ENCODE measurements around the gene MEIOC. TPM values are rescaled to one million over a fixed set of nuclear protein-coding genes. Genes with fewer than 3 reads are reported as not detected.
"Not testable (repeated sequence)": the region's sequence is repeated elsewhere in the genome, so short reads cannot be mapped to it uniquely, and the experiment has no call there.

MEIOC gene
- total RNA-seq, 2 experiments from 2014 or later = not detected

GRCh38 chr17:44630703-44631102 is 25.6 kb upstream of the MEIOC start:
- H3K36me3 Mint-ChIP-seq = no peaks in the 10 kb centered on the region
- no peak overlapping the region for H3K27ac Mint-ChIP-seq
- H3K27me3 Mint-ChIP-seq = peaks cover 20% of the 10 kb centered on the region
- H3K9me3 Mint-ChIP-seq = no peaks in the 10 kb centered on the region
- no peak for DNase-seq
- POLR2A ChIA-PET = no interaction called here
- ATAC-seq (ENCODE audit: low read depth) = no peak
- no peak overlapping the region for H3K4me3 Mint-ChIP-seq
- H3K4me1 Mint-ChIP-seq = peaks cover 2% of the 10 kb centered on the region

GRCh38 chr17:44633998-44634397 is 22.3 kb upstream of the MEIOC start:
- Mint-ChIP-seq H3K27ac (no peak overlapping the region), H3K36me3 (no peaks in the 10 kb centered on the region), H3K27me3 (peaks cover 27% of the 10 kb centered on the region), H3K4me1 (no peaks in the 10 kb centered on the region), H3K4me3 (no peak overlapping the region), H3K9me3 (no peaks in the 10 kb centered on the region)
- DNase-seq (no peak), ATAC-seq (ENCODE audit: low read depth) (no peak)
- POLR2A ChIA-PET = no interaction called here

- POLR2A ChIA-PET; H3K4me1 Mint-ChIP-seq; H3K4me3 Mint-ChIP-seq; H3K9me3 Mint-ChIP-seq; ATAC-seq (ENCODE audit: low read depth); H3K36me3 Mint-ChIP-seq; DNase-seq; H3K27ac Mint-ChIP-seq: not testable (repeated sequence)
- H3K27me3 Mint-ChIP-seq = peaks cover 28% of the 10 kb centered on the region
Observed at GRCh38 chr17:44634401-44634800, 21.9 kb upstream of the MEIOC start.

DNA sequence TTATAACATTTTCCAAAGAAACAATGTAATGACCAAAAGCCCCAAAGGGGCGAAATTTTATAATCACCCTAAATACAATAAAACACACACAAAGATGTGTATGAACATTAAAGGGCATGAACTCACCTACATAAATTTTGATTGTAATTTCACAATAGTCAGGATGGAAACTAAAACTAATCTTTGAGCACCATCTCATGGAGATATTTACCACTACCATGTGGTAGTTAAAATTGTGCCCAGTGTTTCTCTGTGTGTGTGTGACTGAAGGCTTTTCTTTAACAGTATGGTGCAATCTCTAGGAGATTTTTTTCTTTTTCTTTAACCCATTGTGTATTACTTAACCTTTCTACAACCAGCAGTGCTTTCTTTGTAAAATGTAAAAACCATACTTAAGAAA is 19.7 kb upstream of the MEIOC start:
- H3K27me3 Mint-ChIP-seq = peaks cover 37% of the 10 kb centered on the region
- no peak for ATAC-seq (ENCODE audit: low read depth)
- no peaks in the 10 kb centered on the region for H3K9me3 Mint-ChIP-seq
- H3K4me1 Mint-ChIP-seq = no peaks in the 10 kb centered on the region
- POLR2A ChIA-PET = no interaction called here
- no peaks in the 10 kb centered on the region for H3K36me3 Mint-ChIP-seq
- DNase-seq = no peak
- H3K27ac Mint-ChIP-seq = no peak overlapping the region
- H3K4me3 Mint-ChIP-seq = no peak overlapping the region

DNA sequence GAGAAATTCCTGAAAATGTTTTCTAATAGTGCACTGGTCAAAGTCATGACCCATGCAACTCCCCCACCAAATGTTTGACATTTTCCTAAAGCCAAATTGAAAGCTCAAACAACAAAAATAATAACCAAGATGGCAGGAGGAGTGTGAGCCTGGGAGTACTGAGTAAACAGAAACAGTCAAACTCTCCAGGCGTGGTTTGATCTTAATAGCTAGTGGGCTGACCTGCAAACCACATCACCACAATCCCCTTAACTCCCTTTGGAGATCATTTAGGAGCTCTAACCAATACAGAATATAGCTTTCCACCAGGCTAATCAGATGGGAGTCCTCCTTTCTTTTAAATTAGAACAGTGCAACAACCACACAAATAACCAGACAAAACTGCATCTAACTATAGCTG is 19.2 kb upstream of the MEIOC start:
- ATAC-seq (ENCODE audit: low read depth) = no peak
- Mint-ChIP-seq H3K4me1 (no peaks in the 10 kb centered on the region), H3K9me3 (no peaks in the 10 kb centered on the region), H3K4me3 (no peak overlapping the region), H3K27ac (no peak overlapping the region), H3K27me3 (peaks cover 40% of the 10 kb centered on the region), H3K36me3 (no peaks in the 10 kb centered on the region)
- POLR2A ChIA-PET = no interaction called here
- DNase-seq = no peak

- Mint-ChIP-seq H3K9me3 (no peaks in the 10 kb centered on the region), H3K4me3 (no peak overlapping the region), H3K36me3 (no peaks in the 10 kb centered on the region), H3K4me1 (no peaks in the 10 kb centered on the region), H3K27ac (no peak overlapping the region), H3K27me3 (peaks cover 38% of the 10 kb centered on the region)
- ATAC-seq (ENCODE audit: low read depth) = no peak
- no peak for DNase-seq
- POLR2A ChIA-PET = no interaction called here
Observed at GRCh38 chr17:44642834-44643233, 13.4 kb upstream of the MEIOC start.

DNA sequence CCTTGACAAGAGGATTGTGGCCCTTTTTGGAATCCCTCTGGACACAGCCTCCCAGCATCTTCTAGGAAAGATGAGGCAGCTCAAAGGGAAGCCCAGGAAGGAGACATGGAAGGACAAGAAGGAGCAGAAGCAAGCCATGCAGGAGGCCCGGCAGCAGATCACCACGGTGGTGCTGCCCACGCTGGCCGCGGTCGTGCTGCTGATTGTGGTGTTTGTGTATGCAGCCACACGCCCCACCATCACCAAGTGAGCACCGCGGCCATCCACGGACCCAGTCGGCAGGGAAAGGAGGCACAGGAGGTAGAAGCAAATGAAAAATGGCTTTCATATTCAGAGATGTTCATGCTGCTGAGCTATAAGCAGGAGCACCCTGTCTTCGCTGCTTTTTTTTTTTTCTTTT is 10.9 kb upstream of the MEIOC start:
- H3K9me3 Mint-ChIP-seq = no peaks in the 10 kb centered on the region
- peaks cover 49% of the 10 kb centered on the region for H3K27me3 Mint-ChIP-seq
- H3K4me1 Mint-ChIP-seq = no peaks in the 10 kb centered on the region
- H3K36me3 Mint-ChIP-seq = no peaks in the 10 kb centered on the region
- DNase-seq = no peak
- H3K27ac Mint-ChIP-seq = no peak overlapping the region
- H3K4me3 Mint-ChIP-seq = no peak overlapping the region
- no peak for ATAC-seq (ENCODE audit: low read depth)
- POLR2A ChIA-PET = no interaction called here

- H3K36me3 Mint-ChIP-seq = no peaks in the 10 kb centered on the region
- no peaks in the 10 kb centered on the region for H3K9me3 Mint-ChIP-seq
- H3K4me3 Mint-ChIP-seq = no peak overlapping the region
- POLR2A ChIA-PET = no interaction called here
- DNase-seq (no peak), ATAC-seq (ENCODE audit: low read depth) (no peak)
- H3K27ac Mint-ChIP-seq = no peak overlapping the region
- no peaks in the 10 kb centered on the region for H3K4me1 Mint-ChIP-seq
- H3K27me3 Mint-ChIP-seq = peaks cover 56% of the 10 kb centered on the region
Observed at GRCh38 chr17:44646280-44646679, 10.0 kb upstream of the MEIOC start.

- H3K9me3 Mint-ChIP-seq = no peaks in the 10 kb centered on the region
- POLR2A ChIA-PET = no interaction called here
- DNase-seq = no peak
- no peak overlapping the region for H3K27ac Mint-ChIP-seq
- H3K27me3 Mint-ChIP-seq = peaks cover 51% of the 10 kb centered on the region
- no peaks in the 10 kb centered on the region for H3K36me3 Mint-ChIP-seq
- ATAC-seq (ENCODE audit: low read depth) = no peak
- no peak overlapping the region for H3K4me3 Mint-ChIP-seq
- no peaks in the 10 kb centered on the region for H3K4me1 Mint-ChIP-seq
Observed at GRCh38 chr17:44647736-44648135, 8.5 kb upstream of the MEIOC start.

DNA sequence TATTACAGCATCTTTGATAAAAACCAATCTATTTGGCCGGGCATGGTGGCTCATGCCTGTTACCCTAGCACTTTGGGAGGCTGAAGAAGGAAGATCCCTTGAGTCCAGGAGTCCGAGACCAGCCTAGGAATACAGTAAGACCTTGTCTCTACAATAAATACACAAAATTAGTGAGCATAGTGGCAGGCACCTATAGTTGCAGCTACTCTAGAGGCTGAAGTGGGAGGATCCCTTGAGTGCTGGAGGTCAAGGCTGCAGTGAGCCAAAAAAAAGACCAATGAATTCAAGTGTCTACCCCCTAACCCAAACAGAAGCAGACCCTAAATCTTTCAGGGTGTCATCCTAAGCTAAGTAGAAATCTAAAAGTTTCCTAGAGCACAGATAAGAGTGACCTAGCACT is 7.3 kb upstream of the MEIOC start:
- H3K27ac Mint-ChIP-seq = no peak overlapping the region
- H3K4me1 Mint-ChIP-seq = no peaks in the 10 kb centered on the region
- ATAC-seq (ENCODE audit: low read depth) (no peak), DNase-seq (no peak)
- H3K9me3 Mint-ChIP-seq = no peaks in the 10 kb centered on the region
- no peak overlapping the region for H3K4me3 Mint-ChIP-seq
- peaks cover 54% of the 10 kb centered on the region for H3K27me3 Mint-ChIP-seq
- no peaks in the 10 kb centered on the region for H3K36me3 Mint-ChIP-seq
- POLR2A ChIA-PET = no interaction called here

DNA sequence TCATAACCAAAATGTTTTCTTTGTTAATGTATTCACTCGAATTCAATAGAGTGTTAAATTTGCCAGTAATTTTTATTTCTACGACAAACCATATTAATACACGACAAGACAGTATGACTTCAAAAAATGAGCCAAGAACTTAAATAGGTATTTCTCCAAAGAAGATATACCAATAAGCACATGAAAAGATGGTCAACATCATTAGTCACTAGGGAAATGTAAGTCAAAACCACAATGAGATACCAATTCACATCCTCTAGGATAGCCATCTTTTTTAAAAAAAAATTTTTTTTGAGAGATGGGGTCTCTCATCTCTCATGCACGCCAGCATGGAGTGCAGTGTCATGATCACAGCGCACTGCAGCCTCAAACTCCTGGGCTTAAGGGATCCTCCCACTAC is 5.0 kb upstream of the MEIOC start:
- no peaks in the 10 kb centered on the region for H3K36me3 Mint-ChIP-seq
- no peaks in the 10 kb centered on the region for H3K4me1 Mint-ChIP-seq
- ATAC-seq (ENCODE audit: low read depth) = no peak
- peaks cover 62% of the 10 kb centered on the region for H3K27me3 Mint-ChIP-seq
- POLR2A ChIA-PET = no interaction called here
- no peak overlapping the region for H3K27ac Mint-ChIP-seq
- H3K4me3 Mint-ChIP-seq = no peak overlapping the region
- H3K9me3 Mint-ChIP-seq = no peaks in the 10 kb centered on the region
- DNase-seq = no peak

DNA sequence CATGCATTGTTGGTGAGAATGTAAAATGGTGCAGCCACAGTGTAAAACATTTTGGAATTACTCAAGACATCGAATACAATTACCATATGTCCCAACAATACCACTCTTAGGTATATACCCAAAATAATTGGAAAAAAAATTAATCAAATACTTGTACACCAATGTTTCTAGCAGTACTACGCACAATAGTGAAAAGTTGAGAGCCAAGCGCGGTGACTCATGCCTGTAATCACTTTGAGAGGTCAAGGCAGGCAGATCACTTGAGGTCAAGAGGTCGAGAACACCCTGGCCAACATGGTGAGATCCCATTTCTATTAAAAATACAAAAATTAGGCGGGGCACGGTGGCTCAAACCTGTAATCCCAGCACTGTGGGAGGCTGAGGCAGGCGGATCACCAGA is 3.5 kb upstream of the MEIOC start:
- no peaks in the 10 kb centered on the region for H3K9me3 Mint-ChIP-seq
- no peak overlapping the region for H3K4me3 Mint-ChIP-seq

DNA sequence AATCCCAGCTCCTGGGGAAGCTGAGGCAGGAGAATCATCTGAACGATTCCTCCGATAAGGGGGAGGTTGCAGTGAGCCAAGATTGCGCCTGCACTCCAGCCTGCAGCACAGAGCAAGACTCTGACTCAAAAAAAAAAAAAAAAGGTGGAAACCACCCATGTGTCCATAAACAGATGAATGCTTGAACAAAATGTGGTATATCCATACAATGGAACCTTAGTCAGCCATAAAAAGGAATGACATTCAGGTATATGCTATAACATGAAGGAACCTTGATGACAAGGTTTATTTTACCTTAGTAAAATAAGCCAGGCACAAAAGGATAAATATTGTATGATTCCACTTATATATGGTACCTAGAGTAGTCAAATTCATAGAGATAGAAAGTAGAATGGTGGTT is 2.9 kb upstream of the MEIOC start:
- ATAC-seq (ENCODE audit: low read depth) (no peak), DNase-seq (no peak)
- no peak overlapping the region for H3K4me3 Mint-ChIP-seq
- no peak overlapping the region for H3K27ac Mint-ChIP-seq
- POLR2A ChIA-PET = no interaction called here
- no peaks in the 10 kb centered on the region for H3K9me3 Mint-ChIP-seq
- H3K4me1 Mint-ChIP-seq = peaks cover 3% of the 10 kb centered on the region
- peaks cover 2% of the 10 kb centered on the region for H3K36me3 Mint-ChIP-seq
- peaks cover 70% of the 10 kb centered on the region for H3K27me3 Mint-ChIP-seq

More for the DNA sequence above, 3.5 kb upstream of the MEIOC start:
- H3K27ac Mint-ChIP-seq = no peak overlapping the region
- no peak for DNase-seq
- H3K36me3 Mint-ChIP-seq = peaks cover 2% of the 10 kb centered on the region
- ATAC-seq (ENCODE audit: low read depth) = no peak
- H3K27me3 Mint-ChIP-seq = peaks cover 67% of the 10 kb centered on the region
- POLR2A ChIA-PET = no interaction called here
- H3K4me1 Mint-ChIP-seq = peaks cover 3% of the 10 kb centered on the region

- Mint-ChIP-seq H3K4me1 (peaks cover 3% of the 10 kb centered on the region), H3K27me3 (peaks cover 65% of the 10 kb centered on the region), H3K27ac (no peak overlapping the region), H3K9me3 (no peaks in the 10 kb centered on the region), H3K4me3 (no peak overlapping the region), H3K36me3 (peaks cover 2% of the 10 kb centered on the region)
- ATAC-seq (ENCODE audit: low read depth) (no peak), DNase-seq (no peak)
- POLR2A ChIA-PET = no interaction called here
Observed at GRCh38 chr17:44653954-44654353, 2.3 kb upstream of the MEIOC start.

- Mint-ChIP-seq H3K36me3 (peaks cover 2% of the 10 kb centered on the region), H3K4me3 (no peak overlapping the region), H3K9me3 (no peaks in the 10 kb centered on the region), H3K27me3 (peaks cover 31% of the 10 kb centered on the region), H3K27ac (no peak overlapping the region), H3K4me1 (peaks cover 3% of the 10 kb centered on the region)
- no peak for DNase-seq
- no peak for ATAC-seq (ENCODE audit: low read depth)
- POLR2A ChIA-PET = no interaction called here
Observed at GRCh38 chr17:44661835-44662234, 5.6 kb downstream of the MEIOC start.

Measured in activated naive CD8-positive, alpha-beta T cell treated with anti-CD3 and anti-CD28 coated beads, Interleukin-2, amount 10 ng/mL, durations not matched to agents 7 days and 5 days (primary cell).